ENCODE data around the gene HS3ST4. TPM values are rescaled to one million over a fixed set of nuclear protein-coding genes. Genes with fewer than 3 reads are reported as not detected.

The HS3ST4 gene
- total RNA-seq, 4 donors from 2014 or later = 0.20 TPM; not detected in 3

- WGBS, 2 donors = 70% methylated on average over 6 of the region's 6 CpGs
- Histone ChIP-seq H3K9me3 (no peaks in the 10 kb centered on the region), H3K4me1 (no peaks in the 10 kb centered on the region), H3K27me3 (no peaks in the 10 kb centered on the region), H3K36me3 (no peaks in the 10 kb centered on the region), H3K4me3 (no peak overlapping the region), H3K27ac (no peak overlapping the region)
- DNase-seq (ENCODE audit: low spot score in 2 of 2) = no peak
- TF ChIP-seq POLR2A (IDR thresholded peaks at IDR 0.05) (no peak), EP300 (IDR thresholded peaks at IDR 0.05) (no peak), CTCF (IDR thresholded peaks at IDR 0.05) (no peak)
These were observed 296.3 kb downstream of the HS3ST4 start for GRCh38 chr16:25988084-25988483.

DNA sequence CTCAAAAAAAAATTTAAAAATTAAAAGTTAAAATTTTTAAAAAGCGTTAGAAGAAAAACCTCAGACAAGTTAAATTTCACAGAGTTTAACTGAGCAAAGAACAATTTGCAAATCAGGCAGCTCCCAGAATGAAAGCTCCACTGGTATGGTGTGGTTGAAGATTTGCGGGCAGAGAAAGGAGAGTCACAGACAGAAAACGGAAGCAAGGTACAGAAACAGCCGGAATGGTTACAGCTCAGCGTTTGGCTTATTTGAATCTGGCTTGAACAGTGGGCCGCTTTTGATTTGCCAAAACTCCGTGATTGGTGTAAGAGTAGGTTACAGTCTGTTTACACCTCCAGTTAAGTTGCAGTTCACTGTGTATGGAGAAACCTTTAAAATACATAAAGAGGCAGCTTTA, 297.1 kb downstream of the HS3ST4 start:
- TF ChIP-seq EP300 (IDR thresholded peaks at IDR 0.05) = no peak
- TF ChIP-seq POLR2A (IDR thresholded peaks at IDR 0.05) = no peak
- no peak for TF ChIP-seq CTCF (IDR thresholded peaks at IDR 0.05)
- no peaks in the 10 kb centered on the region for H3K9me3 ChIP-seq
- H3K4me3 ChIP-seq = no peak overlapping the region
- no peaks in the 10 kb centered on the region for H3K27me3 ChIP-seq
- H3K27ac ChIP-seq = no peak overlapping the region
- H3K36me3 ChIP-seq = no peaks in the 10 kb centered on the region
- DNase-seq (ENCODE audit: low spot score in 2 of 2) = no peak
- 83 to 89% methylated on average over 7 of the region's 7 CpGs for WGBS, 2 donors
- H3K4me1 ChIP-seq = no peaks in the 10 kb centered on the region

GRCh38 chr16:25996052-25996451, 304.3 kb downstream of the HS3ST4 start:
- no peak overlapping the region for H3K4me3 ChIP-seq
- TF ChIP-seq CTCF (IDR thresholded peaks at IDR 0.05) (no peak), EP300 (IDR thresholded peaks at IDR 0.05) (no peak), POLR2A (IDR thresholded peaks at IDR 0.05) (no peak)
- no peak for DNase-seq (ENCODE audit: low spot score in 2 of 2)
- WGBS, 2 donors = 84 to 92% methylated on average over 2 of the region's 2 CpGs
- H3K27me3 ChIP-seq = no peaks in the 10 kb centered on the region
- no peaks in the 10 kb centered on the region for H3K4me1 ChIP-seq
- no peaks in the 10 kb centered on the region for H3K9me3 ChIP-seq
- no peaks in the 10 kb centered on the region for H3K36me3 ChIP-seq
- H3K27ac ChIP-seq = no peak overlapping the region

- WGBS, 2 donors = 62 to 64% methylated on average over 5 of the region's 5 CpGs
- no peak for DNase-seq (ENCODE audit: low spot score in 2 of 2)
- Histone ChIP-seq H3K27me3 (no peaks in the 10 kb centered on the region), H3K27ac (no peak overlapping the region), H3K9me3 (peaks cover 0 to 27% (median 2%) of the 10 kb centered on the region in 4 donors), H3K4me3 (no peak overlapping the region), H3K36me3 (no peaks in the 10 kb centered on the region), H3K4me1 (no peaks in the 10 kb centered on the region)
- TF ChIP-seq EP300 (IDR thresholded peaks at IDR 0.05) = no peak
- no peak for TF ChIP-seq POLR2A (IDR thresholded peaks at IDR 0.05)
- no peak for TF ChIP-seq CTCF (IDR thresholded peaks at IDR 0.05)
These were observed 313.6 kb downstream of the HS3ST4 start for GRCh38 chr16:26005336-26005735.

DNA sequence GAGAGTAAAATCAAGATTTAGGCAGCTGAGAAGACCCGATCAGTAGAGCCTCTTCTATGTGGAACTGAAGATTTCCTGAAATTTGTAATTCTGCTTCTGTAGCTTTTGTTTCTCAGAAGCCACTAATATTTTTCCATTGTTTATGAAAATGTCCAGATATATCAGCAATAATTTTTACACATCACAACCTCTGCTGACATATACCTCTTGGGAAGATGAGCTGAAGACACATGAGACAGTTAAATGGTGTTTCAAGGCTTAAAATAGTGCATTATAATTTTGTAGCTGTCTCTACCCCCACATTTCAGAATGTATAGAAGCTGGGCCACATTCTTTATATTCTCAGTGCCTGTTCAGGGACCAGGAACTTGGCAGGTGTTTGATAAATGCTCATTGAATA, 320.6 kb downstream of the HS3ST4 start:
- H3K27me3 ChIP-seq = no peaks in the 10 kb centered on the region
- no peak for DNase-seq (ENCODE audit: low spot score in 2 of 2)
- no peaks in the 10 kb centered on the region for H3K4me1 ChIP-seq
- H3K36me3 ChIP-seq = no peaks in the 10 kb centered on the region
- TF ChIP-seq EP300 (IDR thresholded peaks at IDR 0.05) = no peak
- no peak for TF ChIP-seq CTCF (IDR thresholded peaks at IDR 0.05)
- TF ChIP-seq POLR2A (IDR thresholded peaks at IDR 0.05) = no peak
- no peak overlapping the region for H3K27ac ChIP-seq
- H3K4me3 ChIP-seq = no peak overlapping the region
- WGBS, 2 donors = 85 to 88% methylated on average over 1 of the region's 1 CpG
- peaks cover 0 to 34% (median 0%) of the 10 kb centered on the region in 4 donors for H3K9me3 ChIP-seq

All from tibial nerve (tissue), 4 donors.